H1 (cell line): Measurements from ENCODE around the gene HOXD11. TPM values are rescaled to one million over a fixed set of nuclear protein-coding genes. Genes with fewer than 3 reads are reported as not detected.

ENCODE experiments used
- EP300 ChIP-seq, 2 experiments: IDR thresholded peaks; 1 replicate in 1 of 2; 2 replicates in 1 of 2; pipeline ENCODE4 v1.6.1; 2011 to 2012; ENCODE audit warnings: low read depth in 2 of 2, low read length in 2 of 2, mild to moderate bottlenecking in 2 of 2, borderline replicate concordance in 1 of 2, inconsistent platforms in 1 of 2, moderate library complexity in 1 of 2
- GABPA ChIP-seq: IDR thresholded peaks from 2 replicates; pipeline ENCODE4 v1.6.1; 2011; ENCODE audit warnings: mild to moderate bottlenecking, low read length, moderate library complexity, borderline replicate concordance; ENCODE audit not compliant: insufficient read depth
- MAX ChIP-seq: IDR thresholded peaks from 2 replicates; pipeline ENCODE4 v1.6.1; 2012; ENCODE audit warnings: inconsistent platforms
- RFX5 ChIP-seq: IDR thresholded peaks from 2 replicates; pipeline ENCODE4 v1.6.1; 2011; ENCODE audit warnings: low read depth, low read length, improper control_type of control experiment, borderline replicate concordance
- RNF2 ChIP-seq: fragments of 200-900, 300-1000 bp; sonication (generic); IDR thresholded peaks from 2 replicates; pipeline ENCODE4 v1.7.1; 2016; ENCODE audit warnings: borderline replicate concordance, low read depth, mild to moderate bottlenecking, antibody characterized with exemption, low read length; ENCODE audit not compliant: poor library complexity, severe bottlenecking; ENCODE audit errors: missing control alignments
- SIN3A ChIP-seq, 2 experiments: IDR thresholded peaks in 1 of 2; conservative IDR thresholded peaks in 1 of 2; 2 replicates each; pipeline ENCODE4 v1.6.1; 2011 to 2012; ENCODE audit warnings: low read length in 2 of 2, improper control_type of control experiment in 1 of 2, low read depth in 1 of 2, mild to moderate bottlenecking in 1 of 2
- microRNA counts: library from miRNA; unstranded; fragments of <30 nt; microRNA quantifications from one replicate; lab custom pipeline; 2015
- microRNA-seq, 2 experiments: library from miRNA; unstranded; fragments of <30 nt; microRNA quantifications; one replicate each; pipeline versions ENCODE4 to v1.2.0, GENCODE V29; 2016 to 2020; ENCODE audit warnings: borderline microRNAs expressed in 2 of 2, borderline number of aligned reads in 2 of 2, borderline replicate concordance in 1 of 2
- polyA plus RNA-seq, 7 experiments: library from polyadenylated mRNA; depleted of rRNA in 3 of 7; stranded (reverse) in 5 of 7; unstranded in 2 of 7; fragments of >200 nt in 5 of 7; fragments of 200-250 nt in 2 of 7; gene quantifications; 1 replicate in 5 of 7; 2 replicates in 1 of 7; 4 replicates in 1 of 7; pipeline versions ENCODE4 v1.2.1 to v1.2.3, GENCODE V29; 2011 to 2013; ENCODE audit warnings: missing spikeins in 2 of 7, mixed read lengths in 2 of 7
- small RNA-seq: library from polyadenylated mRNA; stranded (forward); fragments of <200 nt; extraction: miRNeasy Mini kit (QIAGEN cat#:217004); gene quantifications from one replicate; pipeline ENCODE3, GENCODE V24; 2013; ENCODE audit not compliant: insufficient read depth
- total RNA-seq: library from RNA; stranded (reverse); fragmentation: NEBNext Ultra II Directional; extraction: Animal tissue kit (Norgen Biotek cat#: 25700); gene quantifications from 2 replicates; pipeline ENCODE4 v1.2.1, GENCODE V29; 2021

HOXD11 gene
- total and polyA plus RNA-seq, 2 of the 8 experiments (the other 6 are each of a cell fraction or from before 2014, with no cell fraction given), result not detected

- peak; percentile 90 for TF ChIP-seq RNF2
- no peak for TF ChIP-seq SIN3A (conservative IDR thresholded peaks at IDR 0.05 in 1 of 2, IDR thresholded peaks at IDR 0.05 in 1 of 2; ENCODE audit: low read depth in 1 of 2, low read length in 2 of 2)
- TF ChIP-seq RFX5, result no peak
- TF ChIP-seq GABPA, result no peak
- no peak for TF ChIP-seq EP300 (IDR thresholded peaks at IDR 0.05; ENCODE audit: borderline replicate concordance in 1 of 2, low read depth in 2 of 2, low read length in 2 of 2)
- no peak for TF ChIP-seq MAX
Observed at GRCh38 chr2:176158855-176159662, 52.0 kb downstream of the HOXD11 start (continued).

MicroRNA genes within 50 kb of the gene (microRNA counts, 767-probe panel; counts per million panel counts)
- microRNA hsa-miR-10b-5p (lab: Ali Mortazavi, UCI), result 879 counts per million, percentile 95 among the panel's probes with 10 or more counts

Small RNA genes within 50 kb of the gene (microRNA-seq; reads per million reads assigned to microRNA genes)
- 2.3 to 16.2 reads per million in 2 experiments for gene MIR10B

Small RNA genes within 50 kb of the gene (small RNA-seq; reads per million reads assigned to genes)
- gene MIR10B, result 353 reads per million, percentile 99 among the genes with 10 or more reads in this experiment

Other genes starting within 250 kb of the HOXD11 start
- gene LNPK, start 105.0 kb upstream of the HOXD11 start, total RNA-seq, result 10.3 and 11.8 TPM in 2 replicates
- gene LNPK, start 105.0 kb upstream of the HOXD11 start, polyA plus RNA-seq (2011; rRNA removed), result 2.2 and 3.1 TPM in 2 replicates
- gene EVX2, start 23.3 kb upstream of the HOXD11 start, total RNA-seq, result not detected in 2 replicates
- not detected in 2 replicates for gene EVX2, start 23.3 kb upstream of the HOXD11 start, polyA plus RNA-seq (2011; rRNA removed)
- not detected in 2 replicates for gene HOXD13, start 14.6 kb upstream of the HOXD11 start, total RNA-seq
- not detected in 2 replicates for gene HOXD13, start 14.6 kb upstream of the HOXD11 start, polyA plus RNA-seq (2011; rRNA removed)
- gene HOXD12, start 7.5 kb upstream of the HOXD11 start, total RNA-seq, result not detected in 2 replicates
- not detected in 2 replicates for gene HOXD12, start 7.5 kb upstream of the HOXD11 start, polyA plus RNA-seq (2011; rRNA removed)
- gene HOXD10, start 9.5 kb downstream of the HOXD11 start, total RNA-seq, result not detected in 2 replicates
- gene HOXD10, start 9.5 kb downstream of the HOXD11 start, polyA plus RNA-seq (2011; rRNA removed), result not detected in 2 replicates
- gene HOXD9, start 15.4 kb downstream of the HOXD11 start, total RNA-seq, result not detected in 2 replicates
- gene HOXD9, start 15.4 kb downstream of the HOXD11 start, polyA plus RNA-seq (2011; rRNA removed), result not detected in 2 replicates
- gene HOXD8, start 22.4 kb downstream of the HOXD11 start, total RNA-seq, result not detected in 2 replicates
- gene HOXD8, start 22.4 kb downstream of the HOXD11 start, polyA plus RNA-seq (2011; rRNA removed), result not detected in 2 replicates
- gene HOXD4, start 44.3 kb downstream of the HOXD11 start, total RNA-seq, result not detected in 2 replicates
- not detected in 2 replicates for gene HOXD4, start 44.3 kb downstream of the HOXD11 start, polyA plus RNA-seq (2011; rRNA removed)
- gene HOXD3, start 50.0 kb downstream of the HOXD11 start, total RNA-seq, result not detected in 2 replicates
- not detected in 2 replicates for gene HOXD3, start 50.0 kb downstream of the HOXD11 start, polyA plus RNA-seq (2011; rRNA removed)
- not detected in 2 replicates for gene HOXD1, start 81.4 kb downstream of the HOXD11 start, total RNA-seq
- gene HOXD1, start 81.4 kb downstream of the HOXD11 start, polyA plus RNA-seq (2011; rRNA removed), result 0.03 TPM in 1 of 2 replicates, not detected in the other
- 32.9 and 33.5 TPM in 2 replicates for gene MTX2, start 162.2 kb downstream of the HOXD11 start, total RNA-seq
- 17.8 and 38.3 TPM in 2 replicates for gene MTX2, start 162.2 kb downstream of the HOXD11 start, polyA plus RNA-seq (2011; rRNA removed)